Endothelial cell (in vitro differentiated cells): Measurements from ENCODE around the gene ZG16B. TPM values are rescaled to one million over a fixed set of nuclear protein-coding genes. Genes with fewer than 3 reads are reported as not detected.

Experiments
- DNase-seq: peaks from one replicate; pipeline ENCODE4 v3.0.0; 2021; ENCODE audit warnings: low spot score
- H3K27ac Mint-ChIP-seq: one replicate; pipeline ENCODE4 v1.8.0; 2021; ENCODE audit warnings: mixed read lengths, inconsistent platforms; ENCODE audit not compliant: unreplicated experiment
- H3K27me3 Mint-ChIP-seq: one replicate; pipeline ENCODE4 v1.8.0; 2021; ENCODE audit warnings: mild to moderate bottlenecking, moderate library complexity, mixed read lengths, inconsistent platforms; ENCODE audit not compliant: unreplicated experiment
- H3K36me3 Mint-ChIP-seq: one replicate; pipeline ENCODE4 v1.8.0; 2021; ENCODE audit warnings: mild to moderate bottlenecking, low read depth, mixed read lengths, inconsistent platforms; ENCODE audit not compliant: unreplicated experiment
- H3K4me1 Mint-ChIP-seq: one replicate; pipeline ENCODE4 v1.8.0; 2021; ENCODE audit warnings: mild to moderate bottlenecking, mixed read lengths, inconsistent platforms; ENCODE audit not compliant: unreplicated experiment
- H3K4me3 Mint-ChIP-seq: one replicate; pipeline ENCODE4 v1.8.0; 2021; ENCODE audit warnings: mild to moderate bottlenecking, mixed read lengths, inconsistent platforms; ENCODE audit not compliant: unreplicated experiment
- H3K9me3 Mint-ChIP-seq: one replicate; pipeline ENCODE4 v1.8.0; 2021; ENCODE audit warnings: mixed read lengths, inconsistent platforms; ENCODE audit not compliant: unreplicated experiment
- total RNA-seq: library from RNA; stranded (reverse); fragmentation: NEBNext Ultra II Directional; extraction: Animal tissue kit (Norgen Biotek cat#: 25700); gene quantifications from one replicate; pipeline ENCODE4 v1.2.1, GENCODE V29; 2021; ENCODE audit not compliant: unreplicated experiment
- TF ChIP-seq, protein P1 (sequence below): fragments of 200-600 bp; sonication (generic); IDR thresholded peaks from one replicate; pipeline ENCODE4 v1.5.0; 2021; ENCODE audit warnings: antibody characterized with exemption; ENCODE audit not compliant: unreplicated experiment

The ZG16B gene
- total RNA-seq, 1 donor from 2014 or later, result 1.3 TPM

DNA sequence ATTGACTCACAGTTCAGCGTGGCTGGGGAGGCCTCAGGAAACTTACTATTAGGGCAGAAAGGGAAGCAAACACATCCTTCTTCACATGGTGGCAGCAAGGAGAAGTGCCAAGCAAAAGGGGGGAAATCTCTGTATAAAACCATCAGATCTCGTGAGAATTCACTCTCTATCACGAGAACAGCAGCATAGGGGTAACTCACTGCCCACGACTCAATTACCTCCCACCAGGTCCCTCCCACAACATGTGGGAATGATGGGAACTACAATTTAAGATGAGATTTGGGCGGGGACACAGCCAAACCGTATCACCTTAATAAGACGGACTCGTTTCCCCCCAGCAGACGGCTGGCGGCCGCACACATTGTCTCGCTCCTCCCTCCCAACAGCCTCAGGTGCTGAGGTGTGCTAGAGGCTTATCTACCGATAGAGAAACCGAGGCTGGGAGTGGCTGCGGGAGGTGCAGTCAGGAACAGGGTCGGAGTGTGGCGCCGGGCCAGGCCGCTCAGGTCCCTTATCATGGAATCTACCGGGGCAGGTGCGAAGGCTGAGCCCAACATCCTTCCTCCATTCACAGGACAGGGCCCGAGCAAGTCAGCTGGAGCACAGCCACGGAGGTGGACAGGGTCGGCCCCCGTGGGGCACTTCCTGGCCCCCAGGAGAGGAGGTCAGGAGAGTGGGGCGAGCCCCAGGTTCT, 4.9 kb upstream of the ZG16B start:
- no peak for DNase-seq
- TF ChIP-seq, protein P1, sequence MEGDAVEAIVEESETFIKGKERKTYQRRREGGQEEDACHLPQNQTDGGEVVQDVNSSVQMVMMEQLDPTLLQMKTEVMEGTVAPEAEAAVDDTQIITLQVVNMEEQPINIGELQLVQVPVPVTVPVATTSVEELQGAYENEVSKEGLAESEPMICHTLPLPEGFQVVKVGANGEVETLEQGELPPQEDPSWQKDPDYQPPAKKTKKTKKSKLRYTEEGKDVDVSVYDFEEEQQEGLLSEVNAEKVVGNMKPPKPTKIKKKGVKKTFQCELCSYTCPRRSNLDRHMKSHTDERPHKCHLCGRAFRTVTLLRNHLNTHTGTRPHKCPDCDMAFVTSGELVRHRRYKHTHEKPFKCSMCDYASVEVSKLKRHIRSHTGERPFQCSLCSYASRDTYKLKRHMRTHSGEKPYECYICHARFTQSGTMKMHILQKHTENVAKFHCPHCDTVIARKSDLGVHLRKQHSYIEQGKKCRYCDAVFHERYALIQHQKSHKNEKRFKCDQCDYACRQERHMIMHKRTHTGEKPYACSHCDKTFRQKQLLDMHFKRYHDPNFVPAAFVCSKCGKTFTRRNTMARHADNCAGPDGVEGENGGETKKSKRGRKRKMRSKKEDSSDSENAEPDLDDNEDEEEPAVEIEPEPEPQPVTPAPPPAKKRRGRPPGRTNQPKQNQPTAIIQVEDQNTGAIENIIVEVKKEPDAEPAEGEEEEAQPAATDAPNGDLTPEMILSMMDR, result no peak
- Mint-ChIP-seq H3K4me3 (no peak overlapping the region), H3K27ac (no peak overlapping the region), H3K27me3 (peaks cover 9% of the 10 kb centered on the region), H3K36me3 (no peaks in the 10 kb centered on the region), H3K9me3 (no peaks in the 10 kb centered on the region), H3K4me1 (no peaks in the 10 kb centered on the region)

DNA sequence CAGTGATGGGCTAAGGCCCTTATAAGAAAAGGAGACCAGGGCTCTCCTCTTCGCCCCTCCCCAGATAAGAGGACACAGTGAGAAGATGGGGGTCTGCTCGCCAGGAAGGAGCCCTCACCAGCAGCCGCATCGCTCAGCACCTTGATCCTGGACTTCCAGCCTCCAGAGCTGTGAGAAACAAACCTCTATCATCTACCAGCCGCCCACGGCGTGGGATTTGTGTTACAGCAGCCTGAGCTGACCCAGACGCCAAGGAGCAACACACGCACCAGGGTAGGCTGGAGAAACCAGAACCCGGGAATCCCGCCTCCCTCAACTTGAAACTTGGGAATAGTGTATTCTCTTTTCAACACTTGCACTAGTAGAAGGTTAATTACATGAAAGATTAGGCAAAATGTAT, 4.2 kb upstream of the ZG16B start:
- no peak overlapping the region for H3K4me3 Mint-ChIP-seq
- peaks cover 10% of the 10 kb centered on the region for H3K27me3 Mint-ChIP-seq
- H3K9me3 Mint-ChIP-seq, result no peaks in the 10 kb centered on the region
- no peak overlapping the region for H3K27ac Mint-ChIP-seq
- TF ChIP-seq, protein P1, result no peak
- no peak for DNase-seq
- no peaks in the 10 kb centered on the region for H3K36me3 Mint-ChIP-seq
- H3K4me1 Mint-ChIP-seq, result peaks cover 5% of the 10 kb centered on the region

DNA sequence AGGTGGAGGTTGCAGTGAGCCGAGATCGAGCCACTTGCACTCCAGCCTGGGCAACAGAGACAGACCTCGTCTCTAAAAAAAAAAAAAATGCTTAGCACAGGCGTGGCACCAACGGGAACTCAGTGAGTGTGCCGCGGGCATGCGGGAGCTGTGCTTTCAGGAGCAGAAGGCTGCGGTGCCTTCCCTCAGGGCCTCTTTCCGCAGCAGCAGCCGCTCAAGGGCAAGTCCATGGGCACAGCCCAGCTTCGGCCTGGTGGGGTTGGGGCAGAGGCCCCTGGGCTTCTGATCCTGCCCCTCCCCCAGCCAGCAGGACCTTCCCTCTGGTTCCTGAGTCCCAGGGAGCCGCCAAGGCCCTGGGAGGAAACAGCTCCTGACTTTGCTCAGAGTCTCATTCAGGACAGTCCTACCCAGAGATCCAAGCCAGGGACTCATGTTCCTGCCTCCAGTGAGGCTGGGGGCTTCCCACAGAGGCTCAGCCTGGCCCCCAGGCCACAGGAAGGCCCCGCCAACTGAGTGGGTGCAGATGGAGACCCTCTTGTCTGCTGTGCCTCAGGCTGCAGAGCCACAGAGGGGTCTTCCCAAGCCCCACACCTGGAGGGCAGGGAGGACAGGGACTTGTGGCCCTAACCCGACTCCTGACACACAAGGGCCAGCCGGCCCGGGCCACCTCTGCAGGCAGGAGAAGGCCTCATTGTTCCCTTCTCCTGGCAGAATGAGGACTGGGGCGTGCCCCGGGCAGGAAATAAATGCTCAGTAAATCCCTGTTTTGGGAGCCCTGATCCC, 3.3 kb upstream of the ZG16B start:
- no peak overlapping the region for H3K4me3 Mint-ChIP-seq
- peaks cover 7% of the 10 kb centered on the region for H3K4me1 Mint-ChIP-seq
- H3K9me3 Mint-ChIP-seq, result no peaks in the 10 kb centered on the region
- TF ChIP-seq, protein P1, result no peak
- no peaks in the 10 kb centered on the region for H3K36me3 Mint-ChIP-seq
- no peak for DNase-seq
- peaks cover 14% of the 10 kb centered on the region for H3K27me3 Mint-ChIP-seq
- H3K27ac Mint-ChIP-seq, result no peak overlapping the region

DNA sequence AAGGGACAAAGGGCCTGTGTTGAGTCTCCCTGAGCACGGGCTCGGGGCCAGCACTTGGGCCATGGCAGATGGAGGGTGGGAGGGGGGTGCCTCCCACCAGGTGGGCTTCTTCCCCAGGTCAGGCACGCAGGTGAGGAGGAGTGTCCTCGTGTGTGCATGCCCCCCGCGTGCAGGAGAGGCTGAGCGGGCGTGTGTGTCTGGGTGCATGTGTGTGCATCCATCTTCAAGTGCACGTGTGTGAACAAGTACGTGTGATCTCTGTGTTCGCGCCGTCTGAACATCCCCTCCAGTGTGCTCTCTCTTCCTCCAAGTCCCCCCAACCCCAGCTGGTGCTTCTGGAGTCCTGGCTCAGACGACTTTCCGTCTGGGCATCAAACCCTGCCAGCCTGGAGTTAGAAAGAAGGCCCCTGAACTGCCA, 2.7 kb upstream of the ZG16B start:
- Mint-ChIP-seq H3K27me3 (peaks cover 14% of the 10 kb centered on the region), H3K4me1 (peaks cover 7% of the 10 kb centered on the region), H3K4me3 (no peak overlapping the region), H3K36me3 (no peaks in the 10 kb centered on the region), H3K27ac (no peak overlapping the region), H3K9me3 (no peaks in the 10 kb centered on the region)
- DNase-seq, result no peak
- TF ChIP-seq, protein P1, result no peak
